GM10847 (cell line): Measurements from ENCODE around the gene LY6G6C.

ENCODE experiments used
- POLR2A ChIP-seq: IDR thresholded peaks from 2 replicates; pipeline ENCODE4 v1.6.1; 2011; ENCODE audit not compliant: insufficient read length; ENCODE audit errors: extremely low read depth

LY6G6C gene

DNA sequence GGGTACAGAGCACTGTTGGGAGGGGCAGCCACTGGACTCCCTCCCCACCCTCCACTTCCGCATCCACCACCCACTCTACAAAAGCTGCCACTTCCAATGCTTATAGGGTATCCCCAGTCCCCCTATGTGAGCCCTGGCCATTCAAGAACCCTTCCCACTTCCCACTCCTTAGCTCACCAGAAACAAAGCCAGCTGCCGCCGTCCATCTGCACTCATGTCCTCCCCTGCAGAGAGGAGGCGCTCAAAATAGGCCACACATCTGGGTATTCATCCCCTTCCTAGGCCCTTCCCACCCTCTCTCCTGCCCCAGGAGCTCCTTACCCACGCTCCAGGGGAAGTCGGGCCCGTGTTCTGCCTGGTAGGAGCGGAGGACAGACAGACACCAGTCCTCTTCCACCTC lies 34.2 kb downstream of the LY6G6C start:
- TF ChIP-seq POLR2A = no peak

DNA sequence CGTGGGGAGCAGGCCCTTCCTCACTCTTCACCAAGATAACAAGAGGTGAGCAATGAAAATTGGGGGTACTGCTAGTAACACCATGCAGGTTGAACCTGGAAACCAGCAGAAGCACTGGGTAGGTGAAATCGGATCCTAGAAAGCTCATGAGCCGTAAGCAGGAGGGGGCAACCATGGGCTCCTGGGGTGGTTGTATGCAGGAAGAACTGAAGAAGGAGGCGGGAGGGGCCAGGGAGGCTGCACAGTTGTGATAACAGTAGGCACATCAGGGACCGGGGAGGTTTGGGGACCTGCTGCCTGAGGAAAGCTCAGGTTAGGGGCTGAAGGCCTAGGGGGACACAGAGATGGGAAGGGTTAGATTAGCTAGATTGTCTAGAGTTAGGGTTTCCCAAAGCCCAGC lies 35.1 kb downstream of the LY6G6C start:
- no peak for TF ChIP-seq POLR2A

DNA sequence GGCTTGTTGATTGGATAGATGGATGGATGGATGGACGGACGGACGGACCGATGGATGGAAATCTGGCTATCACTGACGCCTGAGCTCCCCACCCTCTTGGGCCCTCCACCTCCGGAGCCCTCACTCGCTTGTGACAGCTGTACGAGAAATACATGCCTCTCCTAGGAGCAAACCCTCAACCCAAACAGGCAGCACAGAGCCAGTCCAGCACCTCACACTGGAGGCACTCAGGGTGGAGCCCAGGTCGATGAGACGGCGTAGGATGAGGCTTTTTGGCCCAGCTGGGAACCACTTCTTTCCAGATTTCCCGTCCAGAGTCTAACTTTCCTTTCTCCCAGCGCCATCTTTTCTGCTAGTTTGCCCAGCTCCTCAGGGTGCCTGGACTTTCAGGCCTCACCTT lies 38.0 kb downstream of the LY6G6C start:
- TF ChIP-seq POLR2A = no peak

DNA sequence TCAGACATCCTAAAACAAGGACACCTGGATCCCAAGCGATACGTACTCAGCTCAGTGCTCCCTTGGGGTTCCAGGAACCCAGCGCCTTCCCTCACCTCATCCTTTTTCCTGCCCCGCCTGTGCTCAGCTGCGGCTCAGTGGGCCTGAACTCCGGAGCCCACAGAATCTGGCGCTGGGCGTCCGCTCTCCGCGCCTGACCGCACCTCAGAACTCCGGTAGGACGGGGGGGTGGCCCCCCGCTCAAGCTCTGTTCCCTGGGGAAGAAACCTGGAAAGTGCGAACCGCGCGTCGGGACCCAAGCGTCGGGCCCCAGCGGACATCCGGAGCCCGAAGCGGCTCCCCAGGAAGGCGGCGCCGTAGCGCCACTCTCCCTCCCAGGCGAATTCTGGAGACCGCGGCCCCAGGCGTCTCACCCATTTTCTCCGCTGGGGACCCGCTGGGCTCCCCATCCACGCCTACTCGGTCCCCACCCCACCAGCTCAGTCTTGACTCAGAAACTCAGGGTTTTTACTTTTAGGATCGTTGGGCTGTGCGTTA lies 40.3 kb downstream of the LY6G6C start:
- TF ChIP-seq POLR2A = no peak

DNA sequence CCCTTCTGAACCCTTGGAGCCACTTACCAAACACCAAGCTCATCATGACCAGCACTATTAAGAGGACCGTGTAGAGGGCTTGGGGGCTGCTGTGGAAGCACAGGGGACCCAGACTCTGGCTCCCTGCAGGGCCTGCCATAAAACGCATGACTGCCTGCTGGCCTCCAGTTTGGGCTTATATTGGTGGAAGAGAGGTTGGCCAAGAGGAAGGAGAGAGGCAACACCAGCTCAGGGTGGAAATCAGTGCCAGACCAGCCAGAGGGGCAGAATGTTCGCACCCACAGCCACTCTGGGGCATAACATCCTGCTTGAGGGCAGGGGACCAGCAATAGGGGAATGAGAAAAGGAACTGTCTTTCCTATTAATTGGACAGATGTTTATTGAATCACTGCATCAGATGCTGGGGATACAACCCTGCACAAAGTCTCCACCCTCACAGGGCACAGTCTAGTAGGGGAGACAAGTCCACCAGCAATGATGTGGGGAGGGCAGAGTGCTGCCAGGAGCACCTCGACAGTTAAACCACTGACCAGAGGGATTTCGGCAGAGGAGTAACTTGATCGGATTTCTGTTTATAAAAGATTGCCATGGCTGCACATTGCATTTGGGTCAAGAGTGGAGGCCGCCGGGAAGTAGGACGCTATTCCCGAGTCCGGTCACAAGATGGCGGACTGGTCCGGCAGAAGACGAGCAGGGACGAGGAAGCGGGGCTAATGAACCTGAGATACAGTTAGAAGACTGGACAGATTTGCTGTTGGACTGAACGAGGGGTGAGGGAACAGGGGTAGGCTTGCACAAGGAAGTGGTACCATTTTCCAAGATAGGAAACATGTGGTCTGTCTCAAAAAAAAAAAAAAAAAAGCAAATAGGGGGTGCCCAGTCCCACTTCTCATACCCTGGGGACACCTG lies 41.1 kb downstream of the LY6G6C start, which contains the start of gene LY6G5C:
Gene LY6G5C (minus strand): TSS at position 842 of the 909 bp plus-strand sequence. CDS start 694 bp downstream, at position 148.
- no peak for TF ChIP-seq POLR2A

DNA sequence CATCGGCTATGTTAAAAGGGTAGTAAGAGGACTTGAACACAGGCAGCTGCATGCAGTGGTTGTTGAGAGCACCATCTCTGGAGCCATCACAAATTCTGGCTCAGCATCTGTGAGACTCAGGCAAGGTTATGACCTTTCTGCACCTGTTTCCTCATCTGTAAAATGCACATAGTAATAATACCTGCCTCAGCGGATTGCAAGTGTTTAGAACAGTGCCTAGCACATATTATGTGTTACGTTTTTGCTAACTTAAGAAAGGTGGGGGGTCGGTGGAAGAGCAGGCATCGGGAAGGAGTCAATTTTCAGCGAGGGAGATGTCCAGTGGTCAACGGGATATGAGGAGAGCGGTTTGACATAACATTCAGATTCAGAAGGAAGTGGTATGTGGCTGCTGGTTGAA lies 43.6 kb downstream of the LY6G6C start:
- TF ChIP-seq POLR2A = no peak

DNA sequence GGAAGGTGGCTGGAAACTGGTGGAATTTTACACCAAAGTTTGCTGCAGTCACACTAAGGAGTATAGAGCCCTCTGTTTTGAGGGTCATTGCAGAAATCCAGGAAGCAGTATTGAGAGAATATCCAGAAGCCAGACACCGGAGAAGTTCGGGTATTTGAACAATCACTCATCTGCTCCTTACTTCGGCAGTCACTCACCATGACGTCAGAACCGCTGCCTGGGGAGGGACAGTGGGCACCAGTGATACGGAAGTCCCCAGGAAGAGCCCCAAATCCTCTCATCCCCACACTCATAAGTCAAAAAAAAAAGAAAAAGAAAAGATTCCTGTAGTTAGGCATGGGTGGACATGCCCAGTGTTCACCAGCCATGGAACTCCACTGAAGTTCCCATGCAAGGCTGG lies 44.6 kb downstream of the LY6G6C start:
- TF ChIP-seq POLR2A = no peak

DNA sequence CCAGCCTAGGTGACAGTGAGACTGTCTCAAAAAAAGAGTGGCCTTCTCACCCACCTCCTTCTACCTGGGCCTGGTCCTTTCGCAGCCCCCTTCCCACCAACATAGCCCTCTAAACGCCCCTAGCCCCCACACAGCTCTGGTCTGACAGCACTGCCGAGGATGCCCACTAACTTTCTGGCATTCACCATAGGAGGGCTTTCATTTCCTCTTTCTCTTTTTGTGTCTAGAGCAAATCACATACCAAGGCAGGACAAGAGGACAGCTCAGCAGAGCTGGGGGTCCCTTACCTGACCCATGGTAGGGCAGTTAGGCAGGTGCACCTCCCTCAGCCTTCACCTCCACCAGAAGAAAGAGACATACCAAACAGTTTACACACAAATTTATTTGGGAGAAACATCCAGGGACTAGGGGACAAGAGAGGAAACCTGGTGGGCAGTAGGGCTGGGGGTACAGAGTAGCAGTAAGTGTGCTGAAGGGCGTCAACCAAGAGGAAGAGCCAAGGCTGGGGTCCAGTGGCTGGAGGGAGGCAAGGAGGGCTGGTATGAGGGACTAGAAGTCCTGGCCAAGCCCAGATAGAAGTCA lies 45.1 kb downstream of the LY6G6C start:
- TF ChIP-seq POLR2A = no peak

DNA sequence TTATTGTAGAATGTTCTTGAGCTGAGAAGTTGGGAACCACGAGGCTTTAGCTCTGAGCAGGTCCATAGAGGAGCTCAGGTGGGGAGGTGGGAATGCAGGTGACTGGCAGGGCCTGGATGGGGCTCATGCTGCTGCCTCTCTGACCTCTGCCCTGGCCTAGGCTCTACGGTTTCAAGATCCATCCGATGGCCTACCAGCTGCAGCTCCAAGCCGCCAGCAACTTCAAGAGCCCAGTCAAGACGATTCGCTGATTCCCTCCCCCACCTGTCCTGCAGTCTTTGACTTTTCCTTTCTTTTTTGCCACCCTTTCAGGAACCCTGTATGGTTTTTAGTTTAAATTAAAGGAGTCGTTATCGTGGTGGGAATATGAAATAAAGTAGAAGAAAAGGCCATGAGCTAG lies 51.9 kb downstream of the LY6G6C start, which contains the start of gene LY6G5B:
Gene LY6G5B (plus strand): TSS at position 301 of the 400 bp plus-strand sequence. CDS start 975 bp downstream, outside the sequence.
- no peak for TF ChIP-seq POLR2A
